Skeletal muscle tissue (tissue), 4 donors: ENCODE measurements around the gene ADIRF. TPM values are rescaled to one million over a fixed set of nuclear protein-coding genes. Genes with fewer than 3 reads are reported as not detected.
A peak's percentile ranks its signal among the peaks of the same experiment; 100 is the strongest.
"Not testable (repeated sequence)": the region's sequence is repeated elsewhere in the genome, so short reads cannot be mapped to it uniquely, and the experiment has no call there.

ENCODE experiments used
- H3K27ac ChIP-seq: one replicate; pipeline ENCODE4 v1.7.0; 2013; ENCODE audit warnings: mild to moderate bottlenecking, low read depth, low read length, inconsistent platforms
- H3K27me3 ChIP-seq, 3 donors: one replicate each; pipeline ENCODE4 v1.7.0; 2013; ENCODE audit warnings: low read length in 3 of 3; ENCODE audit not compliant: control insufficient read depth in 3 of 3, insufficient read depth in 3 of 3
- H3K36me3 ChIP-seq, 3 donors: one replicate each; pipeline ENCODE4 v1.7.0; 2013; ENCODE audit warnings: low read length in 3 of 3; ENCODE audit not compliant: control insufficient read depth in 3 of 3, insufficient read depth in 3 of 3
- H3K4me1 ChIP-seq, 3 donors: one replicate each; pipeline ENCODE4 v1.7.0; 2013; ENCODE audit warnings: low read length in 3 of 3, mild to moderate bottlenecking in 3 of 3; ENCODE audit not compliant: control insufficient read depth in 3 of 3, insufficient read depth in 3 of 3
- H3K4me3 ChIP-seq, 3 donors: one replicate each; pipeline ENCODE4 v1.7.0; 2013; ENCODE audit warnings: low read length in 3 of 3
- H3K9ac ChIP-seq, 3 donors: one replicate each; pipeline ENCODE4 v1.7.0; 2013; ENCODE audit warnings: low read length in 3 of 3, mild to moderate bottlenecking in 3 of 3, moderate library complexity in 2 of 3, low read depth in 1 of 3
- H3K9me3 ChIP-seq, 3 donors: one replicate each; pipeline ENCODE4 v1.7.0; 2013; ENCODE audit warnings: low read length in 3 of 3; ENCODE audit not compliant: control insufficient read depth in 3 of 3
- total RNA-seq: library from RNA; depleted of rRNA; stranded (reverse); fragments of >200 nt; gene quantifications from one replicate; pipeline ENCODE4 v1.2.3, GENCODE V29; 2014
- donor health status: Osteomylitis.

The ADIRF gene
- total RNA-seq, 1 donor from 2014 or later: 11.5 TPM

DNA sequence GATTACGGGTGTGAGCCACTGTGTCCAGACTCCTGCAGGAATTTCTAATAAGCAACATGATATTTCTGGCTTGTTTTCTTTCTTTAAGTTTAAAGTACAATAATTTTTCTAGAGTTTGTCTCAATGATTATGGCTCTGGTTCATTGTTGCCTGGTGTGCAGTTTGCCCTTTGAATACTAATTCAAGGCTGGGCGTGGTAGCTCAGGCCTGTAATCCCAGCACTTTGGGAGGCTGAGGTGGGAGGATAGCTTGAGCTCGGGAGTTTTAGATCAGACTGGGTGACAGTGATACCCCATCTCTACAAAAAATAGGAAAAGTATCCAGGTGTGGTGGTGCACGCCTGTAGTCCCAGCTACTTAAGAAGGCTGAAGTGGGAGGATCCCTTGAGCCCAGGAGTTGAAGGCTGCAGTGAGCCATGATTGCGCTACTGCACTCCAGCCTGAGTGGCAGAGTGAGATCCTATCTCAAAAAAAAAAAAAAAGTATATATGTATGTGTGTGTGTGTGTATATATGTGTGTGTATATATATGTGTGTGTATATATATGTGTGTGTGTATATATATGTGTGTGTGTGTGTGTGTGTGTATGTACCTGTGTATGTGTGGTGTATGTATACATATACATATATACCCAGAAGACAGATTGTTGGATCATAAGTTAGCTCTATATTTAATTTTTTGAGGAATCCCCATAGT is 8.2 kb downstream of the ADIRF start:
- H3K4me1 ChIP-seq: peaks cover 22 to 35% (median 30%) of the 10 kb centered on the region in 3 donors
- H3K4me3 ChIP-seq: no peak overlapping the region
- no peak overlapping the region for H3K9ac ChIP-seq
- no peaks in the 10 kb centered on the region for H3K9me3 ChIP-seq
- H3K27ac ChIP-seq: no peak overlapping the region
- H3K36me3 ChIP-seq: no peaks in the 10 kb centered on the region
- H3K27me3 ChIP-seq: no peaks in the 10 kb centered on the region

DNA sequence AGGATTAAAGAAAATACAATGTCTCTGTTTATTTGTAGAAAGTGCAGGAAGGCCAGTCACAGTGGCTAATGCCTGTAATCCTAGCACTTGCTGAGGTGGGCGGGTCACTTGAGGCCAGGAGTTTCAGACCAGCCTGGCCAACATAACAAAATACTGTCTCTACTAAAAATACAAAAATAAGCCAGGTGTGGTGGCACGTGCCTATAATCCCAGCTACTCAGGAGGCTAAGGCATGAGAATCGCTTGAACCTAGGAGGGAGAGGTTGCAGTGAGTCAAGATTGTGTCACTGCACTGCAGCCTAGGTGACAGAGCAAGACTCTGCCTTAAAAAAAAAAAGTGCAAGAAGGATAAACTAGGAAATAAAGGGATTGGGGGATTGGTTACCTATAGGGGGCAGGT is 10.2 kb downstream of the ADIRF start:
- not testable (repeated sequence) for H3K36me3 ChIP-seq, H3K4me3 ChIP-seq, H3K9me3 ChIP-seq, H3K27me3 ChIP-seq
- Histone ChIP-seq H3K9ac (peak overlapping the region in 1 of 3 donors; percentile 25), H3K4me1 (peaks cover 22 to 31% (median 25%) of the 10 kb centered on the region in 3 donors), H3K27ac (peak overlapping the region; percentile 40)

DNA sequence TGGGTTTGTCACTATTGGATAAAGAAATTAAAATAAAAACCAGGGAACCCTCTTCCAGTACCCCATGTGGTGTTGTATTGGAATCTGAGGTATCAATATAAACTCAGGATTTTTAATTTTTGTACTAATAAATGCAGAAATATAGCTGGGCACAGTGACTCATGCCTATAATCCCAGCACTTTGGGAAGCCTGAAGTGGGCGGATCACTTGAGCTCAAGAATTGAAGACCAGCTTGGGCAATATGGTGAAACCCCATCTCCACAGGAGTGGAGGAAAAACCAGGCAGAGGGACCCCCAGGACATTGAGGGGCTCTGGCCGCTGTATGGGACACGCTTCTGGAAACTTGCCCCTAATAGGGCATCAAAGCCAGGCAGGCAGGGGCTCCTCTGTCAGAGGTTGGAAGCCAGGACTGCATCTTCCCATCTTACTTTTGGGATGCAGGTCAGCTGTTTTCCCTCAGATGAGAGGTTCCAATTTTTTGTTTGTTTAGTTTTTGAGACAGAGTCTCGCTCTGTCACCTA is 11.1 kb downstream of the ADIRF start:
- Histone ChIP-seq H3K4me3 (no peak overlapping the region), H3K9ac (no peak overlapping the region), H3K27me3 (no peaks in the 10 kb centered on the region), H3K27ac (peak overlapping the region; percentile 65), H3K9me3 (no peaks in the 10 kb centered on the region), H3K36me3 (no peaks in the 10 kb centered on the region), H3K4me1 (peaks cover 22 to 31% (median 25%) of the 10 kb centered on the region in 3 donors)

DNA sequence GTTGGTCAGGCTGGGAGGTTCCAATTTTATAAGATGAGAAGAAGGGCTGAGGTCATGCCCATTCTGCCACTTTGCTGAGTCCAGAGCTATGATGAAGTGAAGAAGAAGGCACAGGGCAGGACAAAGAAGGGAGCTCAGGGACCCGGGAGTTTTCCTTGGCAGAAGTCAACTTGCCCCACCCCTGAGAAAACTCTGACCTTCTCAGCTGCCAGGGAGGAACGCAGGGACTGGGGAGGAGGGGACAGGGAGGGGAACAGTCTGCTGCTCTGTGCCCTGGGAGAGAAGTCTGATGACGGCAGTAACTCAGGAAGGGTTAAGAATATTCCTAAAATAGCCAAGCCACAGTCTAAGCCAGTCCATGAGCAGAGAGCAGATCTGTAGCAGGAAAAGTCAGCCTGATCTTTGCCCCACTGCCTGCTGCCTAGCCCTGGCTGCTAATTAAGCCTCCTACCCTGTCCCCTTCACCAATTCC is 11.7 kb downstream of the ADIRF start:
- Histone ChIP-seq H3K9ac (peak overlapping the region; percentile 9 to 77 (median 57)), H3K27me3 (no peaks in the 10 kb centered on the region), H3K4me1 (peaks cover 22 to 31% (median 25%) of the 10 kb centered on the region in 3 donors), H3K9me3 (no peaks in the 10 kb centered on the region), H3K36me3 (no peaks in the 10 kb centered on the region), H3K27ac (peak overlapping the region; percentile 65), H3K4me3 (peak overlapping the region; percentile 2 to 65 (median 32))

DNA sequence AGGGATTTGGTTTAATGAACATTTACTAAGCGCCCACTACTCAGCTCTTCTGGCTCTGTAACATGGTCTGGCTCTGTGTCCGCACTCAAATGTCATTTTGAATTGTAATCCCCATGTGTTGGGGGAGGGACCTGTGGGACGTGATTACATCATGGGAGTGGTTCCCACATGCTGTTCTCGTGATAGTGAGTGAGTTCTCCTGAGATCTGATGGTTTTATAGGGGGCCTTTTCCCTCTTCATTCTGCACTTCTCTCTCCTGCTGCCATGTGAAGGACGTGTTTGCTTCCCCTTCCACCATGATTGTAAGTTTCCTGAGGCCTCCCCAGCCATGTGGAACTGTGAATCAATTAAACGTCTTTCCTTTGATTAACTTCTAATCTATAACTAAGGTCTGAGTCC is 12.7 kb downstream of the ADIRF start:
- not testable (repeated sequence) for H3K4me3 ChIP-seq, H3K9me3 ChIP-seq, H3K27me3 ChIP-seq, H3K36me3 ChIP-seq
- peak overlapping the region; percentile 65 for H3K27ac ChIP-seq
- peak overlapping the region in 1 of 3 donors; percentile 77 for H3K9ac ChIP-seq
- H3K4me1 ChIP-seq: peaks cover 22 to 31% (median 25%) of the 10 kb centered on the region in 3 donors

DNA sequence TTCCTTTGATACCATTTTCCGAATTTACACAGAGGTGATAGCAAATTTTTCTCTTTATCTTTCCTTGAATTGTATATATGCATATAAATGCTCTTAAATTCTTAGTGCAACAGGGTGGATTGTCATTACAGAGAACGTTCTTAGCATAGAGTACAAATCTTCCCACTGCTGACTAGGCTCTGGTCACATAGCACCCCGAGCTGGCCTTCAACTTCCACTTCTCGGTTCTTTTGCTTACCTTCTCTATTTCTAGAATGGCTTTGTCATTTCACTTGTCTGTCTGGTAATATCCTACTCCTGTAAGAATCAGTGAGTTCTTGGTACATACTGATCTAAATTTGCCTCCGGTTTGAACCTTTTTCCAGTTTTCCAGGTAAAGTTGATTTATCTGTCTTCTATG is 13.4 kb downstream of the ADIRF start:
- Histone ChIP-seq H3K27me3 (no peaks in the 10 kb centered on the region), H3K4me3 (no peak overlapping the region), H3K27ac (no peak overlapping the region), H3K4me1 (peaks cover 22 to 31% (median 25%) of the 10 kb centered on the region in 3 donors), H3K9ac (no peak overlapping the region), H3K36me3 (no peaks in the 10 kb centered on the region), H3K9me3 (no peaks in the 10 kb centered on the region)

DNA sequence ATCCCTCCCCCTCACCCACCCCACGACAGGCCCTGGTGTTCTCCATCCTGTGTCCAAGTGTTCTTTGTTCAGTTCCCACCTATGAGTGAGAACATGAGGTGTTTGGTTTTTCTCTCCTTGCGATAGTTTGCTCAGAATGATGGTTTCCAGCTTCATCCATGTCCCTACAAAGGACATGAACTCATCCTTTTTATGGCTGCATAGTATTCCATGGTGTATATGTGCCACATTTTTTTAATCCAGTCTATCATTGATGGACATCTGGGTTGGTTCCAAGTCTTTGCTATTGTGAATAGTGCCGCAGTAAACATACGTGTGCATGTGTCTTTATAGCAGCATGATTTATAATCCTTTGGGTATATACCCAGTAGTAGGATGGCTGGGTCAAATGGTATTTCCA is 16.2 kb downstream of the ADIRF start:
- H3K27me3 ChIP-seq, H3K36me3 ChIP-seq, H3K9ac ChIP-seq, H3K9me3 ChIP-seq, H3K27ac ChIP-seq, H3K4me3 ChIP-seq: not testable (repeated sequence)
- peaks cover 16 to 19% (median 17%) of the 10 kb centered on the region in 3 donors for H3K4me1 ChIP-seq

DNA sequence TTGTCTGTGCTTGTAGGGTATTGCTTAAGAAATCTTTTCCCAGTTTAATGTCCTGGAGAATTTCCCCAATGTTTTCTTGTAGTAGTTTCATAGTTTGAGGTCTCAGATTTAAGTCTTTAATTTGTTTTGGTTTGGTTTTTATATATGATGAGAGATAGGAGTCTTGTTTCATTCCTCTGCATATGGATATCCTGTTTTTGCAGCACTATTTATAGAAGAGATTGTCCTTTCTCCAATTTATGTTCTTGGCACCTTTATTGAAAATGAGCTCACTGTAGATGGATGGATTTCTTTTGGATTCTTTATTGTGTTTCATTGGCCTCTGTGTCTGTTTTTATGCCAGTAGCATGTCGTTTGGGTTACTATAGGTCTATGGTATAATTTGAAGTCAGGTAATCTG is 20.2 kb downstream of the ADIRF start:
- no peak overlapping the region for H3K27ac ChIP-seq
- no peak overlapping the region for H3K9ac ChIP-seq
- H3K4me1 ChIP-seq: peaks cover 0 to 3% (median 0%) of the 10 kb centered on the region in 3 donors
- no peak overlapping the region for H3K4me3 ChIP-seq
- no peaks in the 10 kb centered on the region for H3K27me3 ChIP-seq
- H3K9me3 ChIP-seq: no peaks in the 10 kb centered on the region
- H3K36me3 ChIP-seq: peaks cover 0 to 6% (median 0%) of the 10 kb centered on the region in 3 donors

DNA sequence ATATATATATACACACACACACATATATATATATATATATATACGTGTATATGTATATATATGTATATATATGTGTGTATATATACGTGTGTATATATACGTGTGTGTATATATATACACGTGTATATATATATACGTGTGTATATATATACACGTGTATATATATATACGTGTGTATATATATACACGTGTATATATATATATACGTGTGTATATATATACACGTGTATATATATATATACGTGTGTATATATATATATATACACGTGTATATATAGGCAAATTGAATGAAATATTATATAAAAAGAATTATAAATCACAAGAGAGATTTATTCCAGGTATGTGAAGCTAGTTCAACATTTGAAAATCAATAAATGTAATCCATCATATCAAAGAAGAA is 23.1 kb downstream of the ADIRF start:
- not testable (repeated sequence) for H3K9me3 ChIP-seq, H3K4me3 ChIP-seq, H3K9ac ChIP-seq, H3K27me3 ChIP-seq, H3K27ac ChIP-seq, H3K36me3 ChIP-seq, H3K4me1 ChIP-seq

DNA sequence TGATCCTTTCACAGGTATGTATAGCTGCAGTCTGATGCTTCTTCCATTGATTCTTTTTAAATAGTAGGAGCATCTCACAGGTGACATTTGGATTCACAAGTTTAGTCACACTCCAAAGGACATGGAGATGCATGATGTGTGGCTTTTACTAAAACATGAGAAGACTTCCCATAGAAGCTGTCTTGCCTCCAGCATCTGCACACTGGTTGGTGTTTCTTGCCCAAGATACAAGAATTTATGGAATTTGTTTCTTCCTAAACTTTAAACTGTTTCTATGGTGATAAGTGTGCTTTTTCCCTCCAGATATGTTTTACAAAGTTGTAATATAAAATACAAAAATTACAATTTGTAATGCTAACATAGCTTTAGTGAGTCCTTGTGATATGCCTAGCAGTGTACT is 24.2 kb downstream of the ADIRF start:
- H3K9ac ChIP-seq: no peak overlapping the region
- no peak overlapping the region for H3K27ac ChIP-seq
- H3K4me1 ChIP-seq: peaks cover 0 to 3% (median 0%) of the 10 kb centered on the region in 3 donors
- H3K36me3 ChIP-seq: peaks cover 0 to 5% (median 0%) of the 10 kb centered on the region in 3 donors
- H3K4me3 ChIP-seq: no peak overlapping the region
- H3K27me3 ChIP-seq: no peaks in the 10 kb centered on the region
- H3K9me3 ChIP-seq: no peaks in the 10 kb centered on the region
